Dendritic cell treated with granulocyte-macrophage colony-stimulating factor and Interleukin-4, amounts not matched to agents 40 ng/mL and 50 ng/mL, for 4 days (primary cell): ENCODE results near the gene FOXN3.

ENCODE experiments used
- H3K27ac Mint-ChIP-seq: one replicate; pipeline ENCODE4 v1.8.0; 2022; ENCODE audit warnings: mild to moderate bottlenecking, mixed read lengths
- H3K27me3 Mint-ChIP-seq: one replicate; pipeline ENCODE4 v1.8.0; 2022; ENCODE audit warnings: mild to moderate bottlenecking, mixed read lengths
- H3K36me3 Mint-ChIP-seq: one replicate; pipeline ENCODE4 v1.8.0; 2022; ENCODE audit warnings: low read depth, mixed read lengths
- H3K4me1 Mint-ChIP-seq: one replicate; pipeline ENCODE4 v1.8.0; 2022; ENCODE audit warnings: low read depth, mixed read lengths
- H3K4me3 Mint-ChIP-seq: one replicate; pipeline ENCODE4 v1.8.0; 2022; ENCODE audit warnings: mild to moderate bottlenecking, moderate library complexity, mixed read lengths
- H3K9me3 Mint-ChIP-seq: one replicate; pipeline ENCODE4 v1.8.0; 2022; ENCODE audit warnings: mixed read lengths
- intact Hi-C: fragments of 100-400 bp; cut with micrococcal nuclease; formaldehyde crosslinking; loops from one replicate; pipeline ENCODE4 v1.15.0; 2022

FOXN3 gene

GRCh38 chr14:89227496-89227836, 189.6 kb downstream of the FOXN3 start:
- H3K27ac Mint-ChIP-seq = no peak overlapping the region
- intact Hi-C loops = no loop called here

GRCh38 chr14:89226801-89227495, 190.1 kb downstream of the FOXN3 start:
- no peaks in the 10 kb centered on the region for H3K9me3 Mint-ChIP-seq
- H3K36me3 Mint-ChIP-seq = peaks cover 42% of the 10 kb centered on the region
- H3K4me1 Mint-ChIP-seq = peaks cover 28% of the 10 kb centered on the region
- no peaks in the 10 kb centered on the region for H3K27me3 Mint-ChIP-seq
- H3K4me3 Mint-ChIP-seq = no peak overlapping the region
- intact Hi-C loops = no loop called here
- no peak overlapping the region for H3K27ac Mint-ChIP-seq

More at GRCh38 chr14:89227496-89227836, 189.6 kb downstream of the FOXN3 start:
- Mint-ChIP-seq H3K27me3 (no peaks in the 10 kb centered on the region), H3K4me3 (no peak overlapping the region), H3K4me1 (peaks cover 23% of the 10 kb centered on the region), H3K36me3 (peaks cover 37% of the 10 kb centered on the region), H3K9me3 (no peaks in the 10 kb centered on the region)

DNA sequence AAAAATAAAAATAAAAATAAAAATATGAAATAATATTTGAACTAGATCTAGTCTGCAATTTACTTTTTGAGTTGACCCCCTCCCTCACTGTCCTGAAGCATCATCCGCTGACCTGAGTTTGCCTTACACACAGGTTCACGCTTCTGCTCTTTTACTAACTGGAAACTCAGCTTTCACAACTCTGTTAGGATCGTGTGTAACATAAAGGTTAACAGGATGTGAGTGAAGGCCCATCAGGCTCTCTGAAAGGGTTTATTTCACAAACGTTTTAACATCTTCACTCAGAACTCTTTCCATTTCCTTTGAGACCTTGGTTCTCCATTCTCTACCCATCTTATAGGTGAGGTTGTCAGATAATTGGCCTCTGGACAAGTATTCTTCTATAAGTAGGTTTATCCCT, 191.4 kb downstream of the FOXN3 start:
- Mint-ChIP-seq H3K4me3 (no peak overlapping the region), H3K27me3 (no peaks in the 10 kb centered on the region), H3K36me3 (peaks cover 36% of the 10 kb centered on the region), H3K4me1 (peaks cover 31% of the 10 kb centered on the region), H3K9me3 (no peaks in the 10 kb centered on the region), H3K27ac (peak overlapping the region; percentile 35)
- intact Hi-C loops = no loop called here

- Mint-ChIP-seq H3K9me3 (peaks cover 11% of the 10 kb centered on the region), H3K27me3 (no peaks in the 10 kb centered on the region), H3K4me3 (no peak overlapping the region), H3K27ac (peak overlapping the region; percentile 70), H3K36me3 (peaks cover 50% of the 10 kb centered on the region), H3K4me1 (peaks cover 49% of the 10 kb centered on the region)
- intact Hi-C loops = no loop called here
These were observed 195.8 kb downstream of the FOXN3 start for GRCh38 chr14:89221109-89221810.

DNA sequence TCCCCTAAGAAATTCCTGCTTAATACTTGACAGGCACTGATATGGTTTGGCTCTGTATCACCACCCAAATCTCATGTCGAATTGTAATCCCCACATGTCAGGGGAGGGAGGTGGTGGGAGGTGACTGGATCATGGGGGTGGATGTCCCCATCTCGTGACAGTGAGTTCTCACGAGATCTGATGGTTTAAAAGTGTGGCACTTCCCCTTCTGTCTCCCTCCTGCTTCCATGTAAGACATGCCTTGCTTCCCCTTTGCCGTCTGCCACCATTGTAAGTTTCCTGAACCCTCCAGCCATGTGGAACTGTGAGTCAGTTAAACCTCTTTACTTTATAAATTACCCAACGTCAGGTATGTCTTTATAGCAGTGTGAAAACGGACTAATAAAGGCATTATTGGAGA, 198.0 kb downstream of the FOXN3 start:
- Mint-ChIP-seq H3K36me3 (peaks cover 52% of the 10 kb centered on the region), H3K27me3 (no peaks in the 10 kb centered on the region), H3K9me3 (peaks cover 11% of the 10 kb centered on the region), H3K4me3 (no peak overlapping the region), H3K27ac (peak overlapping the region; percentile 65), H3K4me1 (peaks cover 69% of the 10 kb centered on the region)
- intact Hi-C loops = no loop called here

GRCh38 chr14:89217891-89218290, 199.1 kb downstream of the FOXN3 start:
- Mint-ChIP-seq H3K36me3 (peaks cover 43% of the 10 kb centered on the region), H3K27ac (no peak overlapping the region), H3K27me3 (no peaks in the 10 kb centered on the region), H3K9me3 (peaks cover 11% of the 10 kb centered on the region), H3K4me1 (peaks cover 73% of the 10 kb centered on the region), H3K4me3 (no peak overlapping the region)
- intact Hi-C loops = no loop called here

DNA sequence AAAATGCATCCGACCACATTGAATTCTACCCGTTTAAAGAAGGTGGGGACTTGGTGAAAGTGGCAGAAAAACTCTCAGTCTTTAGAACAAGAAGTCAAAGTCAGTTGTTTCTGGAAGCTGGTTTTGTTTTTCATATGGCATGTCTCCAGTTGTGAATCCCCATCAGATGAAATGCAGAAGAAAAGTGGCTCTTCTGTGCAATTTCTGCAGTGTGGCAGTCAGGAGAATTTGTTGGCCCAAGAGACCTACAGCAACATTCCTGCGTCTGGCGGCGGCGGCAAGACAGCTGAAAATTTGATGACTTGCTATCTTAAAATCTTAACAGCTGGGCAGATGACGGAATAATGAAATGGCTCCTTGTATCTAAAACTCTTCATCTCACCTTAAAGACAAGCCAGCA, 201.5 kb downstream of the FOXN3 start:
- intact Hi-C loops = no loop called here

DNA sequence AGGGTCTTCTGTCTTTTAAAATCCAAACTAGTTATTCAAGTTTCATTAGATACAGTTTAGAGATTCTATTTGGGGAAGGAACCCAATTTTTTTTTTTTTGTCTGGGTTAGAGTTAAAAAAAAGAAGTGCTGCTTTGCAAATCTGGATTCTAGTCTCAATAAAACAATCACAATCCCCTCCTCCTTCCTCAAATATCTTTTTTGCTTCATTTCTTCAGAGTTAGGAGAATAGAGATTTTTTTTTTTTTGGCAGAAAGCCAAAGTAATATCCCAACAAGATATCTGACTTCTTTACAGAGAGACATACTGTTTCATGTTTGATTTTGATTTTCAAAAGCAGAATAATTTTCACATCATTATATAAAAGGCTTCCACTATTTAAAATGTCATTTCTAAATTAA, 201.9 kb downstream of the FOXN3 start:
- Mint-ChIP-seq H3K9me3 (peaks cover 11% of the 10 kb centered on the region), H3K36me3 (peaks cover 47% of the 10 kb centered on the region), H3K27ac (no peak overlapping the region), H3K4me3 (no peak overlapping the region), H3K27me3 (no peaks in the 10 kb centered on the region), H3K4me1 (peaks cover 62% of the 10 kb centered on the region)
- intact Hi-C loops = no loop called here

More for the DNA sequence above, 201.5 kb downstream of the FOXN3 start:
- Mint-ChIP-seq H3K27me3 (no peaks in the 10 kb centered on the region), H3K27ac (no peak overlapping the region), H3K4me3 (no peak overlapping the region), H3K4me1 (peaks cover 62% of the 10 kb centered on the region), H3K9me3 (peaks cover 11% of the 10 kb centered on the region), H3K36me3 (peaks cover 47% of the 10 kb centered on the region)

GRCh38 chr14:89214221-89214965, 202.6 kb downstream of the FOXN3 start:
- Mint-ChIP-seq H3K4me1 (peaks cover 62% of the 10 kb centered on the region), H3K9me3 (peaks cover 10% of the 10 kb centered on the region), H3K27ac (peak overlapping the region; percentile 39), H3K36me3 (peaks cover 42% of the 10 kb centered on the region), H3K4me3 (no peak overlapping the region), H3K27me3 (no peaks in the 10 kb centered on the region)
- intact Hi-C loops = no loop called here

GRCh38 chr14:89212386-89213235, 204.4 kb downstream of the FOXN3 start:
- H3K27me3 Mint-ChIP-seq = no peaks in the 10 kb centered on the region
- H3K27ac Mint-ChIP-seq = peak overlapping the region; percentile 57
- H3K9me3 Mint-ChIP-seq = no peaks in the 10 kb centered on the region
- intact Hi-C loops = no loop called here
- peaks cover 64% of the 10 kb centered on the region for H3K4me1 Mint-ChIP-seq
- no peak overlapping the region for H3K4me3 Mint-ChIP-seq
- peaks cover 30% of the 10 kb centered on the region for H3K36me3 Mint-ChIP-seq

DNA sequence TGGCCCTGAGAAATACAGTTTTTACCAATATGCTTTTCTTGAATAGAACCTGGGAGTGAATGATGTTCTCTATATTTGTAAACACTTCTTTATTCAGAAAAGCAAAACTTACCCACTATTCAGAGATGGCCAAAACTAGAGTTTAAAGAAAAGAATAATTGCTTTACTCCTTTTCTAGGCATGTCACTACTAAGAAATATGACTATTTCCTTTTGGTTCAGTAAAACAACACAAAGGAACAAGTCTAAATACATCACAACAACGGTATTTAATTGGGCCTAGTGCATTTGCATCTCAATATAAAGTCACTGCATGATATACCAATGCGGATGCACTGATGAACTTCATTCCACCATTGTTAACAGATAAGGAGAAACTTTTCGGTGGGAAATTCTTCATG, 207.5 kb downstream of the FOXN3 start:
- intact Hi-C loops = no loop called here
- H3K27me3 Mint-ChIP-seq = no peaks in the 10 kb centered on the region
- peaks cover 55% of the 10 kb centered on the region for H3K4me1 Mint-ChIP-seq
- H3K36me3 Mint-ChIP-seq = peaks cover 52% of the 10 kb centered on the region
- peaks cover 9% of the 10 kb centered on the region for H3K9me3 Mint-ChIP-seq
- H3K27ac Mint-ChIP-seq = no peak overlapping the region
- H3K4me3 Mint-ChIP-seq = no peak overlapping the region

DNA sequence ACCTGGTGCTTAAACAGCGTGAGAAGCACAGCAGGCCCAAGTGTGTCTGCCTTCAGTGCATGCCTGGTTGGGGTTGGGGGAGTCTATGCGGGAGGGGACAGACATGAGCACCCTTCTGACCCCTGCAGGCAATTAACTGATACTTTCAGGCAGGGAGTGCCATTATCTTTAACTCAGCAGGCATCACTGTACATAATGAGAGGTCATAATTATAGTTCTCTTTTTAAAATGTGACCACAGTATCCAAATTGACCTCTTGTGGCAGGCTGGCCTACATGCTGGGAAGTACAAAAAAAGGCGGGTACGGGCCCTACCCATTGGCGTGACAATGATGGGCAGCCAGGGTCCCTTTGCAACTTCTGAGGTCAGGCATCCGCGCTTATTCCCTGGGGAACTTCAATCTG, 209.1 kb downstream of the FOXN3 start:
- Mint-ChIP-seq H3K27me3 (no peaks in the 10 kb centered on the region), H3K36me3 (peaks cover 52% of the 10 kb centered on the region), H3K27ac (peak overlapping the region; percentile 16), H3K4me1 (peaks cover 61% of the 10 kb centered on the region), H3K9me3 (peaks cover 9% of the 10 kb centered on the region), H3K4me3 (no peak overlapping the region)
- intact Hi-C loops = no loop called here

DNA sequence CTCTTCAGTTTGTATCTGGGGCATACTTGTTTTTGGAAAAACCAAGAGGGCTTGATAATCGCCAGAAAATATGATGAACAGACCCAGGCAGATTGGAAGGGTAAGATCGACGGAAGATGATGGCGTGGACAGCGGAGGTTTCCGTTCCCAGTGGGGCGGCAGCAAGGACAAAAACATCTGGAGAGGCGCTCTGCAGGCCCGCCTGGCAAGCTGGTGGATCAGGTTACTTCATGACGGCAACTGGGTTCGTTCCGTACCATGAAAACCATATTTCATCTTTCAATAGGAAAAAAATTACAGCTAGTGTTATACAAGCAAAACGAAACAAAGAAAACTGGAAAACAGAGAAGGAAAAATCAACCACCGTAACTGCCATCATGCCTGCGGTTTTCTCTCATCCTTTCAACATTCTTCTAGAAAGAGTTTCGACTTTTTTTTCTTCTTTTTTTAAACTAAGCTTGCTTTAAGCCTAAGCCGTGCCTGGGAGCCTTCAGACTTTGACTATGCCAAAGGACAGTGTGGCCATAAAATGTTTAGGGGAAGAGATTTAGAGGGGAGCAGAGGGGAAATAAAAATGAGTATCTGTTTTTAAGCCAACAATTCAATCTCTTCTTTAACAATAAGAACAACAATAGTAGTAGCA, 210.5 kb downstream of the FOXN3 start:
- Mint-ChIP-seq H3K4me3 (no peak overlapping the region), H3K27me3 (no peaks in the 10 kb centered on the region), H3K9me3 (peaks cover 9% of the 10 kb centered on the region), H3K36me3 (peaks cover 39% of the 10 kb centered on the region), H3K4me1 (peaks cover 68% of the 10 kb centered on the region), H3K27ac (no peak overlapping the region)
- intact Hi-C loops = no loop called here
